Measurements from ENCODE around the gene LDLRAD4.

Gene LDLRAD4

DNA sequence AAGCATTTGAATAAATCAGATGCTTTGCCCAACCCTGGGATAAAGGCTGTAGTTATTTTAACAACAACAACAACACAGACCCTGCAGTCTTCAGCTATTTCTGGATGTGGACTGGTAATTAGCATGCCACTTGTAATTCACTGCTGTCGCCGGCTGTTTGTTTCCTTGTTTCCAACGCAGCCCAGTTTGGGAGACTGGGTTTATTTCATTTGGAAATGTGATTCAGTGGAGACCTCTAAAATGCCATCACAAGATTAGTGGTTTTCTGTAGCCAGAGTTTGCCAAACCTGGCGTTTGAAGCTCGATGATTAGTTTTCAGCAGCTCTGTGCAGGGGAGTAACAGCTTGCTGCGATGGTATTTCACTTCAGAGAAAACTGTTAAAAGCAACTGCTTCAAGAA, 83.5 kb downstream of the LDLRAD4 start (continued):
- TF ChIP-seq, protein P1, sequence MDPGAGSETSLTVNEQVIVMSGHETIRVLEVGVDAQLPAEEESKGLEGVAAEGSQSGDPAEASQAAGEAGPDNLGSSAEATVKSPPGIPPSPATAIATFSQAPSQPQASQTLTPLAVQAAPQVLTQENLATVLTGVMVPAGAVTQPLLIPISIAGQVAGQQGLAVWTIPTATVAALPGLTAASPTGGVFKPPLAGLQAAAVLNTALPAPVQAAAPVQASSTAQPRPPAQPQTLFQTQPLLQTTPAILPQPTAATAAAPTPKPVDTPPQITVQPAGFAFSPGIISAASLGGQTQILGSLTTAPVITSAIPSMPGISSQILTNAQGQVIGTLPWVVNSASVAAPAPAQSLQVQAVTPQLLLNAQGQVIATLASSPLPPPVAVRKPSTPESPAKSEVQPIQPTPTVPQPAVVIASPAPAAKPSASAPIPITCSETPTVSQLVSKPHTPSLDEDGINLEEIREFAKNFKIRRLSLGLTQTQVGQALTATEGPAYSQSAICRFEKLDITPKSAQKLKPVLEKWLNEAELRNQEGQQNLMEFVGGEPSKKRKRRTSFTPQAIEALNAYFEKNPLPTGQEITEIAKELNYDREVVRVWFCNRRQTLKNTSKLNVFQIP (CRISPR knock-in tag; IDR thresholded peaks at IDR 0.05; ENCODE audit: borderline replicate concordance, low read depth): no peak
- no peak for TF ChIP-seq ZNF70 (CRISPR knock-in tag; IDR thresholded peaks at IDR 0.05)
- TF ChIP-seq ZNF565 (CRISPR knock-in tag; conservative IDR thresholded peaks at IDR 0.05; ENCODE audit: low read depth): no peak
- TF ChIP-seq ARNTL (CRISPR knock-in tag; IDR thresholded peaks at IDR 0.05; ENCODE audit: borderline replicate concordance, low read depth): no peak

DNA sequence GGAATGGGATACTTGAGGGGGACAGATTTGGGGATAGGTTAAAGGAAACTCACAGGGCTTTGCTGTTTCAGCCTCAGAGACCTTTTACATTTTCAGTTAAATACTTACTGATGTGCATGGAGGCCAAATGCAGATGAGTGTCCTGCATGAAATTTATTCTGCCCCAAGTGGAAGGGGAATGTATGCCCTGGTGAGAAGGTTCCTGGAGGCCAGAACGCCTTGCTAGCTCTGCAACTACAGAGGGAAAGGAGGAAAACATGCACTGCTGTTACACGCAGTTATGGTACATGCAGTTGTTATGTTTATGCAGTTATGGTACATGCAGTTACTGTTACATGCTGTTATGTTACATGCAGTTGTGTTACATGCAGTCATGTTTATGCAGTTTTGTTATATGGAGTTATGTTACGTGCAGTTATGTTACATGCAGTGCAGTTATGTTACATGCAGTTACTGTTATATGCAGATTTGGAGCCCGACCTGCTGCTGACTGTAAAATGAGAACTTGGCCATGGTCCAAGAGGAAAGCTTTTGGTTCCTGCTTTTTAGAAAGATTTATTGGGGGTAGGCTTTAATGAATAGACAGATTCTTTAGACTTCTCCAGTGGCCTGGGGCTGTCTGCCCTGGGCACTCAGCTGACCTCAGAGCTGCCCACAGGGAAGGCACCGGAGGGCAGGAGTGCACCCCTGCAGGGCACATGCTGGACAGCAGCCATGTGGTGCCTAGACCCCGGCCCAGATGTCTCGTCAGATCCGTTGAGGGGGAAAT, 84.1 kb downstream of the LDLRAD4 start:
- no peak for ATAC-seq

DNA sequence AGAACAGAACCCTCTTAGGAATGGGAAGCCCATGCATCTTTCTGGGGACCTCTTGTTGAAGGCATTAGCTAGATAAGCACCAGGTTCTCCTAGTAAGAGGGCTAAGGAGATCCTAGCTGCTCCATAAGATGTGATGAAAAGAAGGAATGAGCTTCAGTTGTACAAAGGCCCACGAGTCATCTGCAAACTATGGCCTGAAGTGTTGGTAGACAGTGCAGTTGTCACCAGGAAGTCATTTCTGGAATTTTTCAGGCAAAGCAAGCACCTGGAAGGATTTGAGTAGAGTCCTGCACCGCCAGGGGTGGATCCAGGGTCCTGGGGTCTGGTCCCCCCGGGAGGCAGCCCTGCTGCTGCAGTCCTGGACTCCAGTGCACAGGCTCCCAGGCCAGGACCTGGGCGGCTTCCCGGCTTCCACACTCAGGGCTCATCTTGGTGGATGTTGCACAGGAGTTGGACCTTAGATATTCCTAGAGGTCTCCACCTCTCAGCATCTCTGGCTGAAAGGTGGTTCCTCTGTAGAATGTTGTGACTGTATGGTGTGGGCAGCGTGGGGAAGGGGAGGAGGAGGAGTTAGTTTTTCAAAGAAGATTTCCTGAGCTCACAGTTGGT, 85.3 kb downstream of the LDLRAD4 start:
- TF ChIP-seq ZFP30 (CRISPR knock-in tag; IDR thresholded peaks at IDR 0.05): no peak
- no peak for TF ChIP-seq GLIS3 (CRISPR knock-in tag; IDR thresholded peaks at IDR 0.05)
- no peak for TF ChIP-seq ESRRG (CRISPR knock-in tag; IDR thresholded peaks at IDR 0.05)
- TF ChIP-seq ISL1 (CRISPR knock-in tag; IDR thresholded peaks at IDR 0.05): no peak
- TF ChIP-seq ZNF70 (CRISPR knock-in tag; IDR thresholded peaks at IDR 0.05): no peak
- TF ChIP-seq, protein P2, sequence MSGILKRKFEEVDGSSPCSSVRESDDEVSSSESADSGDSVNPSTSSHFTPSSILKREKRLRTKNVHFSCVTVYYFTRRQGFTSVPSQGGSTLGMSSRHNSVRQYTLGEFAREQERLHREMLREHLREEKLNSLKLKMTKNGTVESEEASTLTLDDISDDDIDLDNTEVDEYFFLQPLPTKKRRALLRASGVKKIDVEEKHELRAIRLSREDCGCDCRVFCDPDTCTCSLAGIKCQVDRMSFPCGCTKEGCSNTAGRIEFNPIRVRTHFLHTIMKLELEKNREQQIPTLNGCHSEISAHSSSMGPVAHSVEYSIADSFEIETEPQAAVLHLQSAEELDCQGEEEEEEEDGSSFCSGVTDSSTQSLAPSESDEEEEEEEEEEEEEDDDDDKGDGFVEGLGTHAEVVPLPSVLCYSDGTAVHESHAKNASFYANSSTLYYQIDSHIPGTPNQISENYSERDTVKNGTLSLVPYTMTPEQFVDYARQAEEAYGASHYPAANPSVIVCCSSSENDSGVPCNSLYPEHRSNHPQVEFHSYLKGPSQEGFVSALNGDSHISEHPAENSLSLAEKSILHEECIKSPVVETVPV (CRISPR knock-in tag; IDR thresholded peaks at IDR 0.05): no peak
- no peak for TF ChIP-seq ZNF565 (CRISPR knock-in tag; conservative IDR thresholded peaks at IDR 0.05; ENCODE audit: low read depth)
- TF ChIP-seq RARB (CRISPR knock-in tag; IDR thresholded peaks at IDR 0.05): no peak
- TF ChIP-seq, protein P1 (CRISPR knock-in tag; IDR thresholded peaks at IDR 0.05; ENCODE audit: borderline replicate concordance, low read depth): no peak
- TF ChIP-seq PPARA (CRISPR knock-in tag; IDR thresholded peaks at IDR 0.05; ENCODE audit: borderline replicate concordance): no peak
- TF ChIP-seq ZNF8 (CRISPR knock-in tag; IDR thresholded peaks at IDR 0.05): no peak
- TF ChIP-seq, protein P3, sequence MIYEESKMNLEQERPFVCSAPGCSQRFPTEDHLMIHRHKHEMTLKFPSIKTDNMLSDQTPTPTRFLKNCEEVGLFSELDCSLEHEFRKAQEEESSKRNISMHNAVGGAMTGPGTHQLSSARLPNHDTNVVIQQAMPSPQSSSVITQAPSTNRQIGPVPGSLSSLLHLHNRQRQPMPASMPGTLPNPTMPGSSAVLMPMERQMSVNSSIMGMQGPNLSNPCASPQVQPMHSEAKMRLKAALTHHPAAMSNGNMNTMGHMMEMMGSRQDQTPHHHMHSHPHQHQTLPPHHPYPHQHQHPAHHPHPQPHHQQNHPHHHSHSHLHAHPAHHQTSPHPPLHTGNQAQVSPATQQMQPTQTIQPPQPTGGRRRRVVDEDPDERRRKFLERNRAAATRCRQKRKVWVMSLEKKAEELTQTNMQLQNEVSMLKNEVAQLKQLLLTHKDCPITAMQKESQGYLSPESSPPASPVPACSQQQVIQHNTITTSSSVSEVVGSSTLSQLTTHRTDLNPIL (CRISPR knock-in tag; IDR thresholded peaks at IDR 0.05; ENCODE audit: low read depth): no peak
- TF ChIP-seq ZFP3 (CRISPR knock-in tag; IDR thresholded peaks at IDR 0.05): no peak
- no peak for TF ChIP-seq OSR1 (CRISPR knock-in tag; IDR thresholded peaks at IDR 0.05)
- no peak for TF ChIP-seq BACH2 (CRISPR knock-in tag; IDR thresholded peaks at IDR 0.05; ENCODE audit: borderline replicate concordance)
- no peak for TF ChIP-seq SNAI2 (CRISPR knock-in tag; IDR thresholded peaks at IDR 0.05)
- no peak for TF ChIP-seq ARNTL (CRISPR knock-in tag; IDR thresholded peaks at IDR 0.05; ENCODE audit: borderline replicate concordance, low read depth)
- TF ChIP-seq CSDC2 (CRISPR knock-in tag; IDR thresholded peaks at IDR 0.05): no peak
- TF ChIP-seq TOX (CRISPR knock-in tag; IDR thresholded peaks at IDR 0.05; ENCODE audit: borderline replicate concordance): no peak
- ATAC-seq: no peak

More for the DNA sequence above, 84.1 kb downstream of the LDLRAD4 start:
- TF ChIP-seq SNAI2 (CRISPR knock-in tag; IDR thresholded peaks at IDR 0.05): no peak
- no peak for TF ChIP-seq ESRRG (CRISPR knock-in tag; IDR thresholded peaks at IDR 0.05)
- TF ChIP-seq ISL1 (CRISPR knock-in tag; IDR thresholded peaks at IDR 0.05): no peak
- no peak for TF ChIP-seq BACH2 (CRISPR knock-in tag; IDR thresholded peaks at IDR 0.05; ENCODE audit: borderline replicate concordance)
- no peak for TF ChIP-seq ZFP3 (CRISPR knock-in tag; IDR thresholded peaks at IDR 0.05)
- no peak for TF ChIP-seq CSDC2 (CRISPR knock-in tag; IDR thresholded peaks at IDR 0.05)
- no peak for TF ChIP-seq RARB (CRISPR knock-in tag; IDR thresholded peaks at IDR 0.05)

DNA sequence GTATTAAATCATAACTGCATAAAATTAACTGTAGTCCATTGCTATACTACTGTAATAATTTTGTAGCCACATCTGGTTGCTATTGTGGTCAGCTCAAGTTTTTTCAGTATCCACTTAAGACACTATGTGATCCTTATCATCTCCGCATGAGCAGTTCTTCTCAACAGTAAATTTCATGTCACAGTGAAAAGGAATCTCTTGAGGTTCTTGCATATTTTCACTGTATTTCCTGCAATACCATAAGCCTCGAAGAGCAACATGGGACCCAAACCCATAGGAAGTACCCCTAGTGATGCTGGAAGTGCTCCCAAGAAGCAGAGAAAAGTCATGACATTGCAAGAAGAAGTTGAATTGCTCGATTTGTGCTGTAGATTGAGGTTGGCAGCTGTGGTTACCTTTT, 86.7 kb downstream of the LDLRAD4 start:
- no peak for ATAC-seq
- TF ChIP-seq, protein P2 (CRISPR knock-in tag; IDR thresholded peaks at IDR 0.05): no peak
- TF ChIP-seq, protein P1 (CRISPR knock-in tag; IDR thresholded peaks at IDR 0.05; ENCODE audit: borderline replicate concordance, low read depth): no peak
- no peak for TF ChIP-seq TOX (CRISPR knock-in tag; IDR thresholded peaks at IDR 0.05; ENCODE audit: borderline replicate concordance)
- no peak for TF ChIP-seq ZC3H10 (CRISPR knock-in tag; IDR thresholded peaks at IDR 0.05)
- TF ChIP-seq ZFP3 (CRISPR knock-in tag; IDR thresholded peaks at IDR 0.05): no peak
- TF ChIP-seq OSR1 (CRISPR knock-in tag; IDR thresholded peaks at IDR 0.05): no peak
- TF ChIP-seq GLIS3 (CRISPR knock-in tag; IDR thresholded peaks at IDR 0.05): no peak
- no peak for TF ChIP-seq ZNF8 (CRISPR knock-in tag; IDR thresholded peaks at IDR 0.05)
- TF ChIP-seq ZNF70 (CRISPR knock-in tag; IDR thresholded peaks at IDR 0.05): no peak
- no peak for TF ChIP-seq ESRRG (CRISPR knock-in tag; IDR thresholded peaks at IDR 0.05)

Measured in SK-N-SH treated with all-trans-retinoic acid at 6 μM for 48 hours (cell line).